ENCODE data around the gene ADAMTS5. TPM values are rescaled to one million over a fixed set of nuclear protein-coding genes. Genes with fewer than 3 reads are reported as not detected.

ADAMTS5 gene
- total RNA-seq, 2 experiments from 2014 or later, result not detected

DNA sequence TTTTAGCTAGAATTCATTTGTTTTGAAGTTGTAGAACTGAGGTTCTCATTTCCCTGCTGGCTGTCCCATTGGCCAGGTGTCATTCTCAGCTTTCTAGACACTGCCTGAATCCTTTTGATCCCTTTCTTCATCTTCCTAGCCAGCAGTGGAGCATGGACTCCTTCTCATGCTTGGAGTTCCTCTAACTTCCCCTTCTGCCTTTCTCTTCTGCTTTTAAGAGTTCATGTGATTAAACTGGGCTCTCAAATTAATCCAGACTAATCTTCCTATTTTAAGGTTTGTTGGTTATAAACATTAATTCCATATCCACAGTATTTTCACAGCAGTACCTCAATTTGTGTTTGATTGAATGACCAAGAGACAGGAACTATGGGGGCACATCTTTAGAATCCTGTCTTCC is 52.3 kb downstream of the ADAMTS5 start:
- H3K4me3 Mint-ChIP-seq, result no peak overlapping the region
- H3K9me3 Mint-ChIP-seq (ENCODE audit: insufficient read depth), result no peaks in the 10 kb centered on the region
- CTCF ChIA-PET, result no interaction called here
- H3K27ac Mint-ChIP-seq, result no peak overlapping the region
- POLR2A ChIA-PET, result no interaction called here
- H3K27me3 Mint-ChIP-seq (ENCODE audit: low read depth), result no peaks in the 10 kb centered on the region
- no peaks in the 10 kb centered on the region for H3K36me3 Mint-ChIP-seq (ENCODE audit: low read depth)
- DNase-seq, result no peak
- no peaks in the 10 kb centered on the region for H3K4me1 Mint-ChIP-seq (ENCODE audit: low read depth)
- no peak for ATAC-seq

DNA sequence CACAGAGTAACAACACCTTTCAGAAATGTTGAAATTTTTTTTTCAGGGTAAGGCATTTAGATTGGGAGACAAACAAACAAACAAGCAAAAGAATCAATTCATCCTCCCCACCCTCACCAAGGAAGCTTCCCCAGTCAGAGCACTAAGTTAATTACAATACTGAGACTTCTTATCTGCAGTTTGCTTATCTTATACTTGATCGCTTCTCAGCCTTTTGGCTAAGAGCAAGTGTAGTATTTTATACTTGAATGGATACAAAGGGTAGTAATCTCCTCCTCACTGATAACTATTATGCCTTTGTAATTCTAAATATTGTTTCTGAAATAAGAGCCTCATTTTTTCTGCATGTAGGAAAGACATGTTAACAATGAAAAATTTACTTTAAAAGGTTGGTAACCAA is 54.4 kb downstream of the ADAMTS5 start:
- DNase-seq, result no peak
- ChIA-PET CTCF (no interaction called here), POLR2A (no interaction called here)
- Mint-ChIP-seq H3K27me3 (ENCODE audit: low read depth) (no peaks in the 10 kb centered on the region), H3K4me1 (ENCODE audit: low read depth) (no peaks in the 10 kb centered on the region), H3K9me3 (ENCODE audit: insufficient read depth) (no peaks in the 10 kb centered on the region), H3K4me3 (no peak overlapping the region), H3K27ac (no peak overlapping the region), H3K36me3 (ENCODE audit: low read depth) (no peaks in the 10 kb centered on the region)
- no peak for ATAC-seq

DNA sequence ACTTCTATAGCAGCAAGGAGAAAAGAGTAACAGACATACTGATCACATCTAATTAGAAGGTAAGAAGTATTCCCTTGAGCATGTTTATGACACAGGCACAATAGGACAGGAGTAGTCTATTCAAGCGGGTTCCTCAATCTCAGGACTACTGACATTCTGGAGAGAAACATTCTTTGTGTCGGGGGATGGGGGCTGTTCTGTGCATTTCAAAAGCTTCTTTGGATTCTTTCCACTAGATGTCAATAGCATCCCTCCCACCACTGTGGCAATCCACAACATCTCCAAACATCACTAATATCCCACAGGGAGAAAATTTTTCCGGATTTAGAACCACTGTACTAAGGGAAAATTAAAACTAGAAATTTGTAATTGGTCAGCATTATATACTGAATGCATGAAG is 56.9 kb downstream of the ADAMTS5 start:
- Mint-ChIP-seq H3K4me1 (ENCODE audit: low read depth) (no peaks in the 10 kb centered on the region), H3K36me3 (ENCODE audit: low read depth) (no peaks in the 10 kb centered on the region), H3K4me3 (no peak overlapping the region), H3K9me3 (ENCODE audit: insufficient read depth) (no peaks in the 10 kb centered on the region), H3K27ac (no peak overlapping the region), H3K27me3 (ENCODE audit: low read depth) (no peaks in the 10 kb centered on the region)
- ATAC-seq (no peak), DNase-seq (no peak)
- ChIA-PET CTCF (no interaction called here), POLR2A (no interaction called here)

DNA sequence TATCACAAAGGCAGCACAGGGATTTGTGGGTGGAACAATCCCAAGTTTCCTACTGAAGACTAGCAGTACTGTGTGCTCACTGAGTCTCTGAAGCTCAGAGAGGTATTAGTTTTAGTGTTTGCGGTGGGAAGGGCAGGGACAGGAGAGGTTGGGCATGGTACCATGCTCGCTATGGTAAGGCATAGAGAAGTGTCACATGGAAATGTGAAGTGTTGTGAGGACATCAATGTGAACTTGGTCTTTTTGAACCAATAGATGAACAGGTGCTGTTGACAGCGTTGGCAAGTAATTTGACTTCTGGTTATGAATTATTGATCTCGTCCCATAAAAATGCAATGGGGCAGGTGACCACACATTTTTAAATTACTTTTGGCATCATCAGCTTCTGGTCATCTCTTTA is 65.9 kb downstream of the ADAMTS5 start:
- DNase-seq, result no peak
- no peak overlapping the region for H3K4me3 Mint-ChIP-seq
- no peaks in the 10 kb centered on the region for H3K9me3 Mint-ChIP-seq (ENCODE audit: insufficient read depth)
- ChIA-PET POLR2A (no interaction called here), CTCF (no interaction called here)
- no peak for ATAC-seq
- no peaks in the 10 kb centered on the region for H3K4me1 Mint-ChIP-seq (ENCODE audit: low read depth)
- no peak overlapping the region for H3K27ac Mint-ChIP-seq
- H3K27me3 Mint-ChIP-seq (ENCODE audit: low read depth), result no peaks in the 10 kb centered on the region
- H3K36me3 Mint-ChIP-seq (ENCODE audit: low read depth), result no peaks in the 10 kb centered on the region

DNA sequence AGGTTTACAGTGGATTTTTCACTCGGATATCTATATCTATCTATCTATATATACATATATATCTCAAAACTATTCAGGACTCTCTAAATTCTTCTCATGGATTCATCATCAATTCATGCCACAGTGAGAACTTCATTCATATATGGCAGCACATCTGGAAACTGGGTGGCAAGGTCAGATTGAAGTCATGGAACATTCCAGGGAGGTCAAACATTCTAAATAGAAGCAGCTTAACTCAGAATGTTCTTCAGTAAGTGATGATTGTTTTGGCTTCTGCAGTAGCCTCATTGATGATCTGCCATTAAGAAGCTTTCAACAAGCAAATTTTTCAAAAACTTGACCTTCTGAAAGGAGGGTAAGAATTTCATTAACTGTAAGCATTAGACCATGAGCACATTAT is 74.7 kb downstream of the ADAMTS5 start:
- Mint-ChIP-seq H3K27me3 (ENCODE audit: low read depth) (no peaks in the 10 kb centered on the region), H3K36me3 (ENCODE audit: low read depth) (no peaks in the 10 kb centered on the region), H3K4me1 (ENCODE audit: low read depth) (no peaks in the 10 kb centered on the region), H3K27ac (no peak overlapping the region), H3K9me3 (ENCODE audit: insufficient read depth) (no peaks in the 10 kb centered on the region), H3K4me3 (no peak overlapping the region)
- ATAC-seq (no peak), DNase-seq (no peak)
- ChIA-PET CTCF (interaction anchor here (0.7 kb wide), 1 partner anchor 11 kb away, joined by 3 read pairs; no protein-coding TSS in a partner anchor), POLR2A (no interaction called here)

DNA sequence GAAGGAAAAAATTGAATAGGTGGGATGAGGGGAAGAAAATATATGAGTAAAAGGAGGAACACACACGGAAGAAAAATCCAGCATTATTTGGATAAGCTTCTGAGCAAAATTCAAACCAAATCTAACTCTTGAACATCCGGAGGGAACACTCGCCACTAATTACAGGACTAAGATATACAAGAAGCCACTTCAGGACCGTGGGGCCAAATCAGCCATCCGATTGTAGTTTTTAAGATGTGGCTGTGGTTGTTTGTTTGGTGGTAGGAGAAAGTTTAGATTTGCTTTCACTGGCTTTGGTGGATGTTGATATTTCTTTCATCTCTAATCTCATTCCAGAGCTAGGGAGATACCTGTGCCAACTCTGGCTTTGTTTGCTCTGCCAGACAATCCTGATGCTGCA is 78.0 kb downstream of the ADAMTS5 start:
- Mint-ChIP-seq H3K4me3 (no peak overlapping the region), H3K9me3 (ENCODE audit: insufficient read depth) (no peaks in the 10 kb centered on the region), H3K36me3 (ENCODE audit: low read depth) (no peaks in the 10 kb centered on the region), H3K4me1 (ENCODE audit: low read depth) (no peaks in the 10 kb centered on the region), H3K27ac (no peak overlapping the region), H3K27me3 (ENCODE audit: low read depth) (no peaks in the 10 kb centered on the region)
- DNase-seq (no peak), ATAC-seq (no peak)
- ChIA-PET CTCF (no interaction called here), POLR2A (no interaction called here)

DNA sequence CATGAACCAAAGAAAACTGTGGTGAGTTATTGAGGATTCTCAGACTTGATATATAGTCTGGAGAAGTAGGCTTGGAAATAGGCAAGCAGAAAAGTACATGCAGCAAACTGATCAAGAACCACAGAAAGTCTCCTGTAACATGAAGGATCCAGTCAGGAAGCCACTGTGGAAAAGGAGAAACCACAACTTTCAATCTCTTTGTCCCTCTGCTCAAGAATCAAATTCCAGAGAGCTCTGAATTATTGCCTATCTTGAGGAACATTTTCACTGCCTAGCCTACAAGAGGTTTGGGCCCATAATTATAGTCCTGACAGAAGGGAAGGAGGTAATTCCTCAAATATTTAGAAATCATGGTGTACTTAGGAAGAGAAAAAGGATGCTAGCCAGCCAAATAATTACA is 78.6 kb downstream of the ADAMTS5 start:
- Mint-ChIP-seq H3K27ac (no peak overlapping the region), H3K4me1 (ENCODE audit: low read depth) (no peaks in the 10 kb centered on the region), H3K4me3 (no peak overlapping the region), H3K36me3 (ENCODE audit: low read depth) (no peaks in the 10 kb centered on the region), H3K9me3 (ENCODE audit: insufficient read depth) (no peaks in the 10 kb centered on the region), H3K27me3 (ENCODE audit: low read depth) (no peaks in the 10 kb centered on the region)
- no peak for ATAC-seq
- DNase-seq, result no peak
- POLR2A ChIA-PET, result no interaction called here
- CTCF ChIA-PET, result no interaction called here

DNA sequence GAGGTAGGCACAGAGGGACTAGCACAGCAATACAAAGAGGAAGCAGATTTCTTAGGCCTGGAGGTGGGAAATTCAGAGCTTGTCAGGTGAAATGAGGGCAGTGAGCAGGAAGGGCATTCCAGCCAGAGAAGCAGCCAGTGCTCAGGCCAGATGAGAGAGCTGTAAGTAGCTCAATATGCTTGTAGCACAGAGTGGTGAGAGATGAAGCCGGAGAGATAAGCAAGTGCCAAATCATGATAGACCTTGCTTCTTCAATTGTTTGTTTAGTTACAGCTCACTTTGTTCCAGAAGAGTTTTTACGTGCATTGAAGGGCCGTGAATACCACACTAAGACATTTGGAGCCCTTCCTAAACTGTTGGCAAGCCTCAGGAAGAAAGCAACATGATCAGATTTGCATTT is 79.6 kb downstream of the ADAMTS5 start:
- Mint-ChIP-seq H3K4me1 (ENCODE audit: low read depth) (no peaks in the 10 kb centered on the region), H3K27ac (no peak overlapping the region), H3K4me3 (no peak overlapping the region), H3K27me3 (ENCODE audit: low read depth) (no peaks in the 10 kb centered on the region), H3K36me3 (ENCODE audit: low read depth) (no peaks in the 10 kb centered on the region), H3K9me3 (ENCODE audit: insufficient read depth) (no peaks in the 10 kb centered on the region)
- ChIA-PET POLR2A (no interaction called here), CTCF (no interaction called here)
- ATAC-seq (no peak), DNase-seq (no peak)

DNA sequence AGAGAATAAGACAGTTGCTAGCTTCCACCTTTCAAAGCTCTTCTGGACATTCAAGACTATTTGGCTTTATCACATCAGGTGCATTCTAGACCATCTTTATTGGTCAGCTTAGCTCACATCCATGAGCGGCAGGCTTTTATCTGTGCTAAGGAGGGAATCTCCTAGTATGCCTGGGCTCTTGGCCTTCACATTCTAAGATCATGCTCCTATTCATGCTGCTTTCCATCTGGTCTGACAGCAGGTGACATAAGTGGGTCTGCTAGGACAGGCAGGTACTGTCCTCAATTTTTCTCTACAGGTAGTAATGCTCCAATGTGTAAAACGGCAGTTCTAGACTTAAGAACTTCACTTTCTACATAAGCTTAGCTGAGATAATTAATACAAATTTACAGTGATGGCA is 82.5 kb downstream of the ADAMTS5 start:
- DNase-seq (no peak), ATAC-seq (no peak)
- Mint-ChIP-seq H3K36me3 (ENCODE audit: low read depth) (no peaks in the 10 kb centered on the region), H3K27ac (no peak overlapping the region), H3K4me3 (no peak overlapping the region), H3K27me3 (ENCODE audit: low read depth) (no peaks in the 10 kb centered on the region), H3K4me1 (ENCODE audit: low read depth) (no peaks in the 10 kb centered on the region), H3K9me3 (ENCODE audit: insufficient read depth) (no peaks in the 10 kb centered on the region)
- CTCF ChIA-PET, result interaction anchor here (0.8 kb wide), 1 partner anchor 816 kb away, joined by 3 read pairs; no protein-coding TSS in a partner anchor
- POLR2A ChIA-PET, result no interaction called here

DNA sequence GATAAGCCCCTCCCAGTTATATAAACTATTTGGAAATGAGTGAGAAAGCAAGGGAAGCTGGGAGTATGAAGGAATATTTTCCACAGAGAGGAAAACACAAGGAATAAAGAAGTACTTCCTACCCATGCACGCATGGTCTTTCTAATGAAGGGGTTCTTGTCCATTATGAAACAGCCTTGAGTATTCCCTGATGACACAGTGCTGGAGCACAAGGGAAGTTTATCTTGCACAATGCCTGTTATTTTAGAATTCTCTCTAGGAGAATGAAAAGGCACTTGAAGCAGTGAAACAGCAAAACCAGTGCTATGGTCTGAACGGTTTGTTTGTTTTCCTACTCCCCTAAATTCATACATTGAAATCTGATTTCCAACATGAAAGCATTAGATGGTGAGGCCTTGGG is 83.1 kb downstream of the ADAMTS5 start:
- ATAC-seq (no peak), DNase-seq (no peak)
- H3K27me3 Mint-ChIP-seq (ENCODE audit: low read depth), result no peaks in the 10 kb centered on the region
- ChIA-PET POLR2A (no interaction called here), CTCF (interaction anchor here (0.8 kb wide), 1 partner anchor 817 kb away, joined by 3 read pairs; no protein-coding TSS in a partner anchor)
- no peaks in the 10 kb centered on the region for H3K36me3 Mint-ChIP-seq (ENCODE audit: low read depth)
- no peak overlapping the region for H3K27ac Mint-ChIP-seq
- no peaks in the 10 kb centered on the region for H3K9me3 Mint-ChIP-seq (ENCODE audit: insufficient read depth)
- no peak overlapping the region for H3K4me3 Mint-ChIP-seq
- no peaks in the 10 kb centered on the region for H3K4me1 Mint-ChIP-seq (ENCODE audit: low read depth)

DNA sequence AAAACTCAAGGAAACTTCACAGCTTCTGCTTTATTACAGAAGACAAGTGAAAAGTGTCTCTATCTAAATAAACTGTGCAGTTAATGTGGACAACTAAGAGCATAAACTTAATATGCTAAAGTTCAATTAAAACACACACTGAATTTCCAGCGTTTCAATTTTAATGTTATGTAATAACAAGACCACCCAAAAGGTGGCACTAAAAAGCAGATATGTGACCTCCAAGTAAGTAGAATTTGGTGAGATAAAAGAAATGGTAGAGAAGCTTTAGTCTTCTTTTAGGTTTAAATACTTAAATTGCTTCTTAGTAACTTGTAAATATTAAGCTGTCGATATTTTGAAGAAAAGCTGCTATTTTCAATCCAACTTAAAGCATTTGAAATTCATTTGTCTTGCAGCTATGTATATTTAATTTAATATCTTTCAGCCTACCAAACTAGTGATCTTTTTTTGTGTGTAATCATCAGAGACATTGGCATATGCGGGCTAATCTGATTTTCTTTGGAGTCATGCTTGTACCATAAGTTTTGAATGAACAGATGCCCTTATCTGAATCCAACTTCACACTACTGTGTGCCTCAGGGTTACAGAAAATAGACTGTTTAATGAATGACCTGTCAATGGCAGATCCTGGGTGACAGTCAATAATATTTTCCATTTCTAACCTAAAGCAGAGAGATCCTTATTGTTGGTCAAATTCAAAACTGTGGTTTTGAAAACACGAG is 85.2 kb downstream of the ADAMTS5 start:
- Mint-ChIP-seq H3K4me3 (no peak overlapping the region), H3K36me3 (ENCODE audit: low read depth) (no peaks in the 10 kb centered on the region), H3K4me1 (ENCODE audit: low read depth) (no peaks in the 10 kb centered on the region), H3K27ac (no peak overlapping the region), H3K9me3 (ENCODE audit: insufficient read depth) (no peaks in the 10 kb centered on the region), H3K27me3 (ENCODE audit: low read depth) (no peaks in the 10 kb centered on the region)
- DNase-seq (no peak), ATAC-seq (no peak)
- POLR2A ChIA-PET, result no interaction called here
- CTCF ChIA-PET, result interaction anchor here (0.7 to 1.0 kb wide), 2 partner anchors 11 to 1863 kb away, joined by 3 read pairs; no protein-coding TSS in a partner anchor

DNA sequence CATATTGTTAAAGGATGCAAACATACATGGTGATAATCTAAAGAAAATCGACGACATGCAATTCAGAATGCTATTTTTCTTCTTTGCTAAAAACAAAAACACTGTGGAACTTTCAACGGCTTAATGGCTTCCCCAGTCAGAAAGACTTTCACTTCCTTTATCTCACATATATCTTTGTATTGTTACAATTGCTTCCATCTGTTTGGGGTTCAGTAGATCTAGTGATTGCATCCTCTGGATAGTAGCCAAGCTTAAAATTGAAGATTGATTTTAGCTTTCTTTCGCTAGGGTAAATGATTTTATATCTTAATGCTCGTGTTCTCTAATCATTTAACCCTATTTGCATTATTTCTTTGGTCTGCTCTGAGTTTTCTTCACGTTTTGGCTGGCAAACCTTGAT is 89.9 kb downstream of the ADAMTS5 start:
- ChIA-PET CTCF (no interaction called here), POLR2A (no interaction called here)
- Mint-ChIP-seq H3K4me3 (no peak overlapping the region), H3K27ac (no peak overlapping the region), H3K4me1 (ENCODE audit: low read depth) (no peaks in the 10 kb centered on the region), H3K36me3 (ENCODE audit: low read depth) (no peaks in the 10 kb centered on the region), H3K9me3 (ENCODE audit: insufficient read depth) (no peaks in the 10 kb centered on the region), H3K27me3 (ENCODE audit: low read depth) (no peaks in the 10 kb centered on the region)
- DNase-seq, result no peak
- no peak for ATAC-seq

DNA sequence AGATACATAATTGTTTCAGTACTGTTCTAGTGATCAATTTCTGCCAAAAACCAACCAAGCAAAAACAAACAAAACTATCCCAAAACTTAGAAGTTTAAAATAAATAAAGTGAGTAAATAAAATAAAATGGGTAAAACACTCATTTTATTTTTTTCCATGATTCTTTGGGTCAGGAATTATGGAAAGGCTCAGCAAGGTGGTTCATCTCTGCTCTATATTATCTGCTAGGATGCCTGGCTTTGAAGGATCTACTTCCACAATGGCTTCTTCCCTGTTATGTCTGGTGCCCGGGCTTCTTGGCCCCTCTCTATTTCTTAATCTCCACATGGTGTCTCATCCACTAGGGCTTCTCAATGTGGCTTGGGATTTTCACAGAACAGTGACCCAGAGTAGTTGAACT is 92.5 kb downstream of the ADAMTS5 start:
- Mint-ChIP-seq H3K36me3 (ENCODE audit: low read depth) (no peaks in the 10 kb centered on the region), H3K9me3 (ENCODE audit: insufficient read depth) (no peaks in the 10 kb centered on the region), H3K27ac (no peak overlapping the region), H3K4me1 (ENCODE audit: low read depth) (no peaks in the 10 kb centered on the region), H3K27me3 (ENCODE audit: low read depth) (no peaks in the 10 kb centered on the region), H3K4me3 (no peak overlapping the region)
- ChIA-PET CTCF (no interaction called here), POLR2A (no interaction called here)
- no peak for ATAC-seq
- DNase-seq, result no peak

Data from activated CD8-positive, alpha-beta T cell treated with anti-CD3 and anti-CD28 coated beads, Interleukin-2, amount 10 ng/mL, durations not matched to agents 7 days and 5 days (primary cell).